SK-N-SH (cell line): ENCODE measurements around the gene GAS6. TPM values are rescaled to one million over a fixed set of nuclear protein-coding genes. Genes with fewer than 3 reads are reported as not detected.

Experiments used
- CTCF ChIA-PET: fragments of 300-600, 350-600 bp; formaldehyde crosslinking; extraction: SDS; loops from one replicate; lab custom pipeline; 2021; lab: Yijun Ruan, JAX
- POLR2A ChIA-PET: fragments of 350-600 bp; sonication (Branson Sonifier 250); formaldehyde crosslinking; extraction: SDS; loops from one replicate; lab custom pipeline; 2020; ENCODE audit warnings: antibody characterized with exemption, inconsistent platforms; lab: Yijun Ruan, JAX
- DNase-seq: peaks from one replicate; pipeline ENCODE4 v3.0.0; 2012
- H2AFZ ChIP-seq: fragments of 200-600 bp; sonication (generic); 2 replicates; pipeline ENCODE4 v1.8.1; 2016; ENCODE audit warnings: antibody characterized with exemption, mild to moderate bottlenecking, low read depth
- H3F3A ChIP-seq: fragments of 200-600 bp; sonication (generic); replicated peaks from 2 replicates; pipeline ENCODE3; 2016; ENCODE audit warnings: antibody characterized with exemption, mild to moderate bottlenecking; ENCODE audit not compliant: insufficient read depth
- H3K27ac ChIP-seq, 2 experiments: fragments of 200-500 bp in 1 of 2; fragments of 200-600 bp in 1 of 2; sonication (Bioruptor generic) in 1 of 2; sonication (generic), shearing (Covaris generic) in 1 of 2; 2 replicates each; pipeline versions ENCODE4 v1.5.1 to v1.6.1; 2014 to 2016; ENCODE audit warnings: low read depth in 2 of 2, inconsistent platforms in 1 of 2, low read length in 1 of 2, mild to moderate bottlenecking in 1 of 2, mixed read lengths in 1 of 2
- H3K27me3 ChIP-seq: fragments of 200-600 bp; sonication (generic), shearing (Covaris generic); 2 replicates; pipeline ENCODE4 v1.6.1; 2016; ENCODE audit warnings: mixed run types; ENCODE audit not compliant: insufficient read depth
- H3K36me3 ChIP-seq, 2 experiments: fragments of 200-500 bp in 1 of 2; fragments of 200-600 bp in 1 of 2; sonication (Bioruptor generic) in 1 of 2; sonication (generic) in 1 of 2; replicated peaks in 1 of 2; 2 replicates each; pipeline versions ENCODE3 to v1.5.1; 2014 to 2016; ENCODE audit warnings: low read length in 1 of 2, mild to moderate bottlenecking in 1 of 2; ENCODE audit not compliant: insufficient read depth in 2 of 2, control insufficient read depth in 1 of 2
- H3K4me1 ChIP-seq, 2 experiments: fragments of 200-500 bp in 1 of 2; fragments of 200-600 bp in 1 of 2; sonication (Bioruptor generic) in 1 of 2; sonication (generic), shearing (Covaris generic) in 1 of 2; 2 replicates each; pipeline versions ENCODE4 v1.5.1 to v1.6.1; 2014 to 2016; ENCODE audit warnings: low read depth in 1 of 2, low read length in 1 of 2, mixed run types in 1 of 2; ENCODE audit not compliant: insufficient read depth in 2 of 2, control insufficient read depth in 1 of 2
- H3K4me2 ChIP-seq: fragments of 200-600 bp; sonication (generic), shearing (Covaris generic); 2 replicates; pipeline ENCODE4 v1.6.1; 2017; ENCODE audit warnings: mixed run types
- H3K4me3 ChIP-seq, 2 experiments: fragments of 200-500 bp in 1 of 2; fragments of 200-600 bp in 1 of 2; sonication (Bioruptor generic) in 1 of 2; sonication (generic), shearing (Covaris generic) in 1 of 2; 2 replicates each; pipeline versions ENCODE4 v1.5.1 to v1.8.1; 2014 to 2016; ENCODE audit warnings: low read depth in 2 of 2, inconsistent platforms in 1 of 2, low read length in 1 of 2, mild to moderate bottlenecking in 1 of 2, mixed read lengths in 1 of 2, moderate library complexity in 1 of 2
- H3K79me2 ChIP-seq: fragments of 200-600 bp; sonication (generic); 2 replicates; pipeline ENCODE4 v1.8.1; 2017; ENCODE audit warnings: mild to moderate bottlenecking; ENCODE audit not compliant: insufficient read depth
- H3K9ac ChIP-seq: fragments of 200-600 bp; sonication (generic); 2 replicates; pipeline ENCODE4 v1.6.1; 2017; ENCODE audit warnings: mixed run types
- H3K9me2 ChIP-seq: fragments of 200-600 bp; sonication (generic); 2 replicates; pipeline ENCODE4 v1.6.1; 2017; ENCODE audit warnings: mixed run types
- H3K9me3 ChIP-seq: fragments of 200-600 bp; sonication (generic); 2 replicates; pipeline ENCODE4 v1.6.1; 2017; ENCODE audit warnings: mixed run types, mild to moderate bottlenecking, moderate library complexity
- H4K20me1 ChIP-seq: fragments of 200-600 bp; sonication (generic); 2 replicates; pipeline ENCODE4 v1.6.1; 2017; ENCODE audit warnings: mild to moderate bottlenecking, mixed run types; ENCODE audit not compliant: insufficient read depth
- CHD2 ChIP-seq: fragments of 150-350 bp; IDR thresholded peaks from 2 replicates; pipeline ENCODE4 v1.6.1; 2018; ENCODE audit warnings: low read length; ENCODE audit not compliant: partially characterized antibody
- ELF1 ChIP-seq: IDR thresholded peaks from 2 replicates; pipeline ENCODE4 v1.4.0; 2012
- FOSL2 ChIP-seq: IDR thresholded peaks from 2 replicates; pipeline ENCODE4 v1.4.0; 2012; ENCODE audit warnings: low read depth, mild to moderate bottlenecking, moderate library complexity, borderline replicate concordance
- GATA2 ChIP-seq: sonication (generic); formaldehyde crosslinking; IDR thresholded peaks from 2 replicates; pipeline ENCODE4 v1.5.0; 2020; ENCODE audit warnings: mild to moderate bottlenecking, missing genetic modification reagents
- JUND ChIP-seq: IDR thresholded peaks from 2 replicates; pipeline ENCODE4 v1.4.0; 2012
- MAX ChIP-seq: IDR thresholded peaks from 2 replicates; pipeline ENCODE4 v1.4.0; 2012; ENCODE audit warnings: low read depth
- MEF2A ChIP-seq: IDR thresholded peaks from 2 replicates; pipeline ENCODE4 v1.4.0; 2012; ENCODE audit warnings: low read depth, borderline replicate concordance
- POLR2AphosphoS5 ChIP-seq: IDR thresholded peaks from 2 replicates; pipeline ENCODE4 v1.6.1; 2012; ENCODE audit warnings: low read depth, low read length
- REST ChIP-seq: IDR thresholded peaks from 2 replicates; pipeline ENCODE4 v1.6.1; 2012; ENCODE audit warnings: mild to moderate bottlenecking, low read depth, low read length, moderate library complexity
- RXRA ChIP-seq: IDR thresholded peaks from 2 replicates; pipeline ENCODE4 v1.4.0; 2012; ENCODE audit warnings: low read depth, mild to moderate bottlenecking, borderline replicate concordance
- SIN3A ChIP-seq: IDR thresholded peaks from 2 replicates; pipeline ENCODE4 v1.6.1; 2012; ENCODE audit warnings: low read depth, mild to moderate bottlenecking, low read length, moderate library complexity, borderline replicate concordance
- TAF1 ChIP-seq: IDR thresholded peaks from 2 replicates; pipeline ENCODE4 v1.6.1; 2012; ENCODE audit warnings: low read depth, mild to moderate bottlenecking, low read length, moderate library complexity, borderline replicate concordance
- TCF12 ChIP-seq: IDR thresholded peaks from 2 replicates; pipeline ENCODE4 v1.4.0; 2012
- USF1 ChIP-seq: IDR thresholded peaks from 2 replicates; pipeline ENCODE4 v1.4.0; 2012; ENCODE audit warnings: low read depth, borderline replicate concordance
- WGBS: methylation state at CpG from one replicate; pipeline ENCODE4 v1.1.6; 2017; ENCODE audit warnings: low lambda C conversion rate; 5-methylcytosine and 5-hydroxymethylcytosine counted together
- polyA plus RNA-seq, 3 experiments: library from polyadenylated mRNA; depleted of rRNA; stranded (reverse); fragments of >200 nt; gene quantifications; 2 replicates each; pipeline ENCODE4 v1.2.3, GENCODE V29; 2012
- TF ChIP-seq, protein P1 (sequence below): fragments of 150-350 bp; IDR thresholded peaks from 2 replicates; pipeline ENCODE4 v1.6.1; 2017; ENCODE audit warnings: antibody characterized with exemption, low read length, low read depth, borderline replicate concordance

The GAS6 gene
- polyA plus RNA-seq, 1 of the 3 experiments (the other 2 are of a cell fraction): 380 TPM

GRCh38 chr13:113839536-113840204 lies 24.2 kb downstream of the GAS6 start (continued):
- TF ChIP-seq ELF1 (no peak), FOSL2 (no peak)

DNA sequence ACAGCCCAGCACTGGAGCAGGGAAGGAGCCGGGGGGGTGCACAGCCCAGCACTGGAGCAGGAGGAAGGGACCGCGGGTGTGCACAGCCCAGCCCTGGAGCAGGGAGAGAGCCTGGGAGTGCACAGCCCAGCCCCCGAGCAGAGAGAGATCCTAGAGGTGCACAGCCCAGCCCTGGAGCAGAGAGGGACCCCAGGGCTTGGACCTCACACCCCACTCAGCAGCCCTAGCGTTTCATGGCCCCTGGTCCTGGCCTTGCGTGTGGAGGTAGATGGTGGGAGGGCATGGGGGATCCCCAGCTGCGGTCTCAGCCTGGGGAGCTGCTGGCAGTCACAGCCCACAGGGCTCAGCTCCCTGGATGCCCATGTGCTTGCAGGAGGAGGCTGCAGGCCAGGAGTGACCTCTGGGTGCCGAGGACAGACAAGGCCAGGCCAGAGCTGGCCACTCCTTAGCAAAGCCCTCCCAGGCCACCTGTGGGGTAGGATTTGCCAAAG lies 25.1 kb downstream of the GAS6 start:
- H3K4me3 ChIP-seq: peak overlapping the region; percentile 49 to 56
- TF ChIP-seq SIN3A (no peak), POLR2AphosphoS5 (peak; percentile 22; the same call in 1 of the 2 replicates)
- H3K9me3 ChIP-seq: no peaks in the 10 kb centered on the region
- peak overlapping the region; percentile 38 to 99 for H3K27ac ChIP-seq
- H4K20me1 ChIP-seq: no peaks in the 10 kb centered on the region
- no peaks in the 10 kb centered on the region for H3K9me2 ChIP-seq
- no peak overlapping the region for H2AFZ ChIP-seq
- peaks cover 51% of the 10 kb centered on the region for H3K79me2 ChIP-seq
- ChIA-PET POLR2A (interaction anchor here (1.7 kb wide), 1 partner anchor 15 kb away, joined by 7 read pairs; no protein-coding TSS in a partner anchor), CTCF (interaction anchor here (1.0 to 1.1 kb wide), 3 partner anchors 18 to 23 kb away, joined by 3 to 5 read pairs (median 3); no protein-coding TSS in a partner anchor)
- peak overlapping the region; percentile 88 for H3K9ac ChIP-seq
- peaks cover 12 to 36% of the 10 kb centered on the region in 2 experiments for H3K36me3 ChIP-seq
- H3F3A ChIP-seq: peaks cover 30% of the 10 kb centered on the region
- no peaks in the 10 kb centered on the region for H3K27me3 ChIP-seq
- WGBS: 76% methylated on average over 4 of the region's 8 CpGs
- no peak for DNase-seq
- peaks cover 34 to 52% of the 10 kb centered on the region in 2 experiments; a peak in 3 of 4 replicates for H3K4me1 ChIP-seq
- H3K4me2 ChIP-seq: peak overlapping the region; percentile 86

DNA sequence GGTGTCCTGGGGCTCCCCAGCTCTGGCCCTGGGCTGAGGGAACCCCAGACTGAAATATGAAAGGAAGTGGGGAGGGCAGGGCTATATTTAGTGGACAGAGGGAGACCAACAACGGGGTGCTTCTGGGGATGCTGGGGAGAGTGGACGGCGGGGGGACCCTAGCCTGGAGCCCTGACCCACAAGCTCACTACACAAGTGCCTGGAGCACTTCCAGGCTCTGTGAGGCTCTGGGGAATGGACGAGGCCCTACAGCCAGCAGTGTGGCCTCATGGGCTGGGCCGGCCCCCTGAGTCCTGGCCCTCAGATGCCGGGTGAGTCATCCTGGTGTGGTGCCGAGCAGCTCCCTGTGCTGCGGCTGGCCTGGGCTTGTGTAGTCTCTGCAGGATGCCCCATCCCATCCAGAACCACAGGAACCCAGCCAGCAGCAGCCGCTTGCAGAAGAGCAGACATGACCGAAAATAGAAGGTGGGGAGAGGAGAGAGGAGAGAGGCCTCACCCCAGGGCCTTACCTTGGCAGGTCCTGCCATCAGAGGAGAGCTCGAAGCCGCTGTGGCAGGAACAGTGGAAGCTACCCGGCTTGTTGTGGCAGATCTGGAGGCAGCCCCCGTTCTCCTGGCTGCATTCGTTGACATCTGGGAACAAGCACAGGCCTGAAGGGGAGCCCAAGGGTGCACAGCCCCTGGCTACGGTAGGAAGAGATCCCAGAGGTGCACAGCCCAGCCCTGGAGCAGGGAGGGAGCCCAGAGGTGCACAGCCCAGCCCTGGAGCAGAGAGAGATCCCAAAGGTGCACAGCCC lies 26.1 kb downstream of the GAS6 start:
- no peaks in the 10 kb centered on the region for H3K27me3 ChIP-seq
- H3K9me2 ChIP-seq: no peaks in the 10 kb centered on the region
- peak overlapping the region; percentile 56 to 64 for H3K4me3 ChIP-seq
- CTCF ChIA-PET: interaction anchor here (1.2 to 1.4 kb wide), 2 partner anchors 18 to 26 kb away, joined by 3 read pairs; partner anchors contain the start of gene GAS6
- POLR2A ChIA-PET: interaction anchor here (0.9 to 1.5 kb wide), 2 partner anchors 17 to 27 kb away, joined by 3 to 8 read pairs; no protein-coding TSS in a partner anchor
- peaks cover 42% of the 10 kb centered on the region for H3K79me2 ChIP-seq
- H3K9ac ChIP-seq: peak overlapping the region; percentile 88
- H3K36me3 ChIP-seq: peaks cover 7 to 37% of the 10 kb centered on the region in 2 experiments
- H2AFZ ChIP-seq: no peak overlapping the region
- H3K9me3 ChIP-seq: no peaks in the 10 kb centered on the region
- peak; percentile 84 for DNase-seq
- peaks cover 34 to 52% of the 10 kb centered on the region in 2 experiments; a peak in 3 of 4 replicates for H3K4me1 ChIP-seq
- peak overlapping the region; percentile 86 for H3K4me2 ChIP-seq
- no peaks in the 10 kb centered on the region for H4K20me1 ChIP-seq
- H3K27ac ChIP-seq: peak overlapping the region; percentile 99
- H3F3A ChIP-seq: peaks cover 28% of the 10 kb centered on the region
- WGBS: 12% methylated on average over 14 of the region's 16 CpGs
- TF ChIP-seq USF1 (no peak), TAF1 (peak; percentile 65), TCF12 (peak; percentile 83), CHD2 (no peak), JUND (peak; percentile 89; the same call in 1 of the 2 replicates), REST (no peak), GATA2 (CRISPR knock-in tag) (no peak), RXRA (no peak), MEF2A (no peak), MAX (peak; percentile 84)
- TF ChIP-seq, protein P1, sequence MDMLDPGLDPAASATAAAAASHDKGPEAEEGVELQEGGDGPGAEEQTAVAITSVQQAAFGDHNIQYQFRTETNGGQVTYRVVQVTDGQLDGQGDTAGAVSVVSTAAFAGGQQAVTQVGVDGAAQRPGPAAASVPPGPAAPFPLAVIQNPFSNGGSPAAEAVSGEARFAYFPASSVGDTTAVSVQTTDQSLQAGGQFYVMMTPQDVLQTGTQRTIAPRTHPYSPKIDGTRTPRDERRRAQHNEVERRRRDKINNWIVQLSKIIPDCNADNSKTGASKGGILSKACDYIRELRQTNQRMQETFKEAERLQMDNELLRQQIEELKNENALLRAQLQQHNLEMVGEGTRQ: no peak
